GM12892 (cell line): Measurements from ENCODE around the gene BEST2.

Source experiments
- DNase-seq: peaks from one replicate; pipeline ENCODE4 v3.0.0; 2011; ENCODE audit not compliant: insufficient read length
- FAIRE-seq: peaks from 2 replicates; lab custom pipeline; 2011; peaks lifted over from hg19 to GRCh38; lab: Jason Lieb, UNC
- POLR2A ChIP-seq: IDR thresholded peaks from 2 replicates; pipeline ENCODE4 v1.6.1; 2011; ENCODE audit warnings: low read depth, low read length, control low read depth
- POLR2AphosphoS5 ChIP-seq: IDR thresholded peaks from 2 replicates; pipeline ENCODE4 v1.6.1; 2011; ENCODE audit warnings: low read depth, low read length, control low read depth
- TAF1 ChIP-seq: IDR thresholded peaks from 2 replicates; pipeline ENCODE4 v1.6.1; 2011; ENCODE audit warnings: low read depth, mild to moderate bottlenecking, control low read depth, low read length, borderline replicate concordance

BEST2 gene

DNA sequence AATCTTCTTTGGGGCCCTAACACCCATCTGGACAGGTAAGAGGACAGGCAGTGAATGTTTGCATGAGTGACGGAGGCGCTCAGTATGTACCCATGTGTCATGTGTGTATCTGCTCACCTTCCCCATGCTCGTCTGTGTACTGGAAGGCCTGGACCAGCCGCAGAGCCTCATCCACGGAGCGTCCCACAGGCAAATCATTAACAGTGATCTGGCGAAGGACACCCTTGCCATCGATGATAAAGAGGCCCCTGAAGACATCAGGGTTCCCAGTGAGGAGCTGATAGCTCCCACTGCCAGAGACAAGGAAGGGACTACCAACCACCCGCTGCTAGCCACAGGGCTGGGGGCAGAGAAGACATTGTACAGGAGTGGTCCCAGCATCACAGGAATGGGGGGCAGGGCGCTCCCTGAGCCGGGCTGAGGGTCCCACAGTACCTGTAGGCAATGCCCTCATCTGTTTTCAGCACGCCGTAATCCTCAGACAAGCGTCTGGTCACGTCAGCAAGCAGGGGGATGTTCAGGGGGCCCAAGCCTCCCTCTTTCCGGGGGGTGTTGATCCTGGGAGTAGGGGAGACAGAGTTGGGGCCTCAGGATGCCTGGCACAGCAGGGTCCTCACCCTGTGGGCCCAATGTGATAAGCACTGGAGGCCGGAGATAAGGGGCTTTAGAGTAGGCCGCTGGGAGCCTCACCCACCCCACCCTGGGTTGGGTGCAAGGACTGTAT lies 48.3 kb downstream of the BEST2 start:
- FAIRE-seq: no peak
- no peak for DNase-seq
- TF ChIP-seq TAF1 (no peak), POLR2A (no peak), POLR2AphosphoS5 (no peak)

DNA sequence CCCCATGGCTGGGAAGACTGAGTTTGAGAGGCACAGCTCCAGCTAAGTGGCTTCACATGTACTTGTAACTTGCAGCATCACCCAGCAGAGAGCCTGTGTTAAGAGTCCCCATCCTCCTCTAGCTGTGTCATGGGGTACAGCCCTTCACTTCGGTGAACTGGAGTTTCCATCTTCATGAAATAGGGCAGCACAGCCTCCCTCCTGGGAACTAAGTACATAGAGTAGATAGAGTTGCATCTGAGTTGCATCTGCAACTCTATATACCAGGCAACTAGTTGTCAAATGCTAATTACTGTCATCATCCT lies 48.8 kb downstream of the BEST2 start:
- no peak for DNase-seq
- no peak for FAIRE-seq
- TF ChIP-seq TAF1 (no peak), POLR2AphosphoS5 (no peak)

DNA sequence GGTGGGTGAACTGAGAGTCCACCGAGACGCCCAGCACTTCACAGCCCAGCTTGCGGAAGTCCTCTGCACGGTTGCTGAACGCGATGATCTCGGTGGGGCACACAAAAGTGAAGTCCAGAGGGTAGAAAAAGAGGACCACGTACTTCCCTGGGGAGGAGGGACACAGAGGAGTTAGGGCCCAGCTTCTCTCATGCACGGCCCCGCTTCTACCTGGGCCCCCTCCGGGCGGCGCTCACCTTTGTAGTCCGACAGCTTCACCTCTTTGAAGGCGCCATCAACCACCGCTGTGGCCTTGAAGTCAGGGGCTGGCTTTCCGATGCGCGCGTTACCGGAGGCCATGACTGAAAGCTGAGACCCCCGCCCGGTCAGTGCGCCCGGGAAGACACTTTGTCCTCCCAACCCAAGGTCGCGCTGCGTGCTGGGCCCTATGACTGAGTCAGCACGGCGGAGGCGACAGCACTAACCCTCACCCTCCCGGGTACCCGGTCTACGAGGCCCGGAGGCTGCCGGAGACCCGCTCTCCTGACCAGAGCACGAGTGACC lies 49.4 kb downstream of the BEST2 start:
- no peak for TF ChIP-seq TAF1
- no peak for TF ChIP-seq POLR2A
- TF ChIP-seq POLR2AphosphoS5: no peak
- DNase-seq: no peak
- FAIRE-seq: no peak

DNA sequence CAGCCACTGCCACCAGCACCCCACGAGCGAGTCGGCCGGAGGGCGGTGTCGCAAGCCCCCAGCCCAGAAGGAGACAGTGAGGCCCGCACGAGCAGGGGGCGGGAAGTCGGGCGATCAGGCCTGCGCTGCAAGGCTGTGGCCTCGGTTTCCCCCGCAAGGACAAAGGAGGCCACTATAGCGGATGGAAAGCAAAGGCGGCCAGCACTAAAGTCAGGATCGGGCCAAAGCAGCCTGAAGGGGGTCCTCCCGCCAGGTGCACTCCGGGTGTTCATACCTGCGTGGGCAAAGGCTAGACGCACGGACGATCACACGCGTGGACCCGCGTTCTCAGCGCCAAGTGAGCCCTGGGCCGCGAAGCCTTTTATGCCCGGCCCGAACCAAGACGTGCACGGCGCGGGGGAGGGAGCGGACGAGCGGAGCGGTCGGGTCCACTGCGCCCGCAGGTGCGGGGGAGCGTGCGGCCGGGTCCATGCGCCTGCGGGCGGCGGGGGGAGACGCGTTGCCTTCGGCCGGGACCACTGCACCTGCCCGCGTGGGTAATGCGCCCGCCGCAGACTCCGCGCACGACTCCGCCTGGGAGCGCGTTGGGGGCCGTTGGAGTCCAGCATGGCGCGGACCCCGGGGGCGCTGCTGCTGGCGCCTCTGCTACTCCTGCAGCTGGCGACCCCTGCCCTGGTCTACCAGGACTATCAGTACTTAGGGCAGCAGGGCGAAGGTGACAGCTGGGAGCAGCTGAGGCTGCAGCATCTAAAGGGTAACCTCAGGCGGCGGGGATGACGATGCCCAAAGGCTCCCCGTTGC lies 50.1 kb downstream of the BEST2 start, which contains the start of the genes PRDX2 and THSD8:
PRDX2 (minus strand) TSS at position 335 of the 801 bp plus-strand sequence. CDS start 539 bp downstream, outside the sequence.
THSD8 (plus strand) TSS at position 604 of the 801 bp plus-strand sequence; CDS start at position 607, 3 bp downstream.
- peak; percentile 78 for FAIRE-seq
- TF ChIP-seq POLR2A: peak; percentile 98
- TF ChIP-seq POLR2AphosphoS5: peak; percentile 97
- TF ChIP-seq TAF1: peak; percentile 71
- peak; percentile 74 for DNase-seq

DNA sequence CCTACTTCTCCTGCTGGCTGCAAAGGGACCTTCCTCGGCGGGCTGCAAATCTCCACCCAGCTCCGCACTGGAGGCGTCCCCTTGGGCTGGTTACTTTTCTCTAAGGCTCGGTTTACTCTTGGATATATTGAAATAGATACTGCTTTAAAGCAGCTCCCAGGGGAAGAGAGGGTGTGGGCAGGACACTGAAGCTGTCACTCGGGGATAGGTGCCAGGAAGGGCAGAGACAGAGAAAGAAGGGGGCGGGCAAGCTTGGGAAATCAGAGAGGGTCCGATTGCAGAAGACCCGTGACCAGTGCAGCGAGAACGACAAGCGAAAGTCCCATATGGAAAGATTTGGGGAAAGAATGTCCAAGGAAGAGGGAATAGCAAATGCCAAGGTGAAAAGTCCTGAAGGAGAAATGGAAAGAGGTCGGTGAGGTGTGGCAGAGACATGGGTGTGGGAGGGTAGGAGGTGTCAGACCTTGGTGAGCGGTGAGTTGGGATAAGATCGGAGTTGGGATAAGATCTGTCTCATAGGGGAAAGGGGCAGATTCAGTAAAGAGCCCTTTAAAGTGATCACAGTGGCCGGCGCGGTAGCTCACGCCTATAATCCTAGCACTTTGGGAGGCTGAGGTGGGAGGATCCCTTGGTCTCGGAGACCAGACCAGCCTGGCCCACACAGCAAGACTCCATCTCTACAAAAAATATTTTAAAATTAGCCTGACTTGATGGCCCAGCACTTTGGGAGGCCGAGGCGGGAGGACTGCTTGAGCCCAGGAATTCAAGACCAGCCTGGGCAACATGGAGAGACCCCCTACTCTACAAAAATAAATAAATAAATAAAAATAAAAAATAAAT lies 50.9 kb downstream of the BEST2 start:
- DNase-seq: no peak
- TF ChIP-seq TAF1: no peak
- no peak for TF ChIP-seq POLR2A
- TF ChIP-seq POLR2AphosphoS5: no peak
- no peak for FAIRE-seq

DNA sequence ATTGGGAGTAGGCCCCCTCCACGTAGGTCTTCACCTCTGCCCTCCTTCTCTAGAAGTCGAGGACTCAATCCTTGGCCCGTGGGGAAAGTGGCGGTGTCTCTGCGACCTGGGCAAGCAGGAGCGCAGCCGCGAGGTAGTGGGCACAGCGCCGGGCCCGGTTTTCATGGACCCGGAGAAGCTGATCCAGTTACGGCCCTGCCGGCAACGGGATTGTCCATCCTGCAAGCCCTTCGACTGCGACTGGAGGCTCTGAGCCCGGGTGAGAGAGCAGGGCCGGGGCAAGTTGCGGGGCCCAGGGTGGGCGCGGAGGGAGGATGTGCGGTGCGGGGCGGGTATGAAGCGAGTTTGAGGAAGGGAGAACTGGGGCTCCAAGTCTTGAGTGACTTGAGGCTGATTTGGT lies 52.5 kb downstream of the BEST2 start:
- FAIRE-seq (no peak), DNase-seq (no peak)
- no peak for TF ChIP-seq POLR2A
- TF ChIP-seq POLR2AphosphoS5: no peak
- TF ChIP-seq TAF1: no peak

DNA sequence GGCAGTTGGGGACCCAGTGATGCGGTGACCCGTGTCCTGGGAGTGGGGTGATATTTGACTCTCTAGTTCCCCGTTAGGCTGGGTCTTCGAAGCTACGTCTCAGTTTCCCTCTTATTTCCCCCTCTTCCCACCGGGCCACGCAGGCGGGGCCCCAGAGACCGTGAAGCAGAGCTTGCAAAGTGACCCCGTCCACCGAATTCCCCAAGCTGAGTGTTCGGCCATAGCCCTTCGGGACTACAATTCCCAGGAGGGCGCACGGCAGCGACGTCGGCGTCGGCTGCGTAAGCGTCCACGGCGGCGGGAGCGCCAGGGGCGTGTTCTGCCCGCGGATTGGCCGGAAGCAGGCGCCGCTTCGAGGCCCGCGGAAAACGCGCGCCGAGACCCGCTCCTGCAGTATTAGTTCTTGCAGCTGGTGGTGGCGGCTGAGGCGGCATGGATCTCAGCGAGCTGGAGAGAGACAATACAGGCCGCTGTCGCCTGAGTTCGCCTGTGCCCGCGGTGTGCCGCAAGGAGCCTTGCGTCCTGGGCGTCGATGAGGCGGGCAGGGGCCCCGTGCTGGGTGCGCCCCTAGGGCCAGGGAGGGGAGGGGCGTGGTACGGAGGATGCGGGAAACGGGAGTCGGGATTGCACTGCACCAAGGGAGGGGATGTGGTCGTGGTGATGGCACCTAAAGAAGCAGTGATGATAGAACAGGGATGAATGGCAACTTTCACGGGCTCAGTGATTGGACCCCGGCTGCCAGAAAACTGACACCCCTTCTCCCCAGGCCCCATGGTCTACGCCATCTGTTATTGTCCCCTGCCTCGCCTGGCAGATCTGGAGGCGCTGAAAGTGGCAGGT lies 54.9 kb downstream of the BEST2 start, which contains the start of gene RNASEH2A:
RNASEH2A (plus strand) TSS at position 343 of the 840 bp plus-strand sequence; CDS start at position 433, 90 bp downstream.
- TF ChIP-seq TAF1: 0 out of 2 replicates have a peak, but pooled peaks have one; percentile 34
- peak; percentile 83 for TF ChIP-seq POLR2A
- TF ChIP-seq POLR2AphosphoS5: peak; percentile 63
- peak; percentile 98 for FAIRE-seq

More for the DNA sequence above, 54.9 kb downstream of the BEST2 start, which contains the start of gene RNASEH2A:
- peak; percentile 98 for DNase-seq
